Activated naive CD4-positive, alpha-beta T cell treated with anti-CD3 and anti-CD28 coated beads for 36 hours (primary cell): Measurements from ENCODE around the gene UNC45A. TPM values are rescaled to one million over a fixed set of nuclear protein-coding genes. Genes with fewer than 3 reads are reported as not detected.

Experiments used
- CTCF ChIA-PET: fragments of 350-600 bp; sonication (Branson Sonifier 250); formaldehyde crosslinking; loops from one replicate; lab custom pipeline; 2021; ENCODE audit warnings: antibody characterized with exemption; lab: Charles Lee
- DNase-seq: peaks from one replicate; pipeline ENCODE4 v3.0.0-alpha.2; 2020
- H3K27ac Mint-ChIP-seq: one replicate; pipeline ENCODE4 v1.8.0; 2021; ENCODE audit warnings: mild to moderate bottlenecking, mixed read lengths
- H3K27me3 Mint-ChIP-seq: one replicate; pipeline ENCODE4 v1.8.0; 2021; ENCODE audit warnings: low read depth, mixed read lengths
- H3K36me3 Mint-ChIP-seq: one replicate; pipeline ENCODE4 v1.8.0; 2021; ENCODE audit warnings: low read depth, mixed read lengths
- H3K4me1 Mint-ChIP-seq: one replicate; pipeline ENCODE4 v1.8.0; 2021; ENCODE audit warnings: low read depth, mixed read lengths
- H3K4me3 Mint-ChIP-seq: one replicate; pipeline ENCODE4 v1.8.0; 2021; ENCODE audit warnings: mild to moderate bottlenecking, moderate library complexity, mixed read lengths
- H3K9me3 Mint-ChIP-seq: one replicate; pipeline ENCODE4 v1.8.0; 2021; ENCODE audit warnings: mixed read lengths
- intact Hi-C: fragments of 100-400 bp; cut with micrococcal nuclease; formaldehyde crosslinking; loops from one replicate; pipeline ENCODE4 v1.15.1; 2023
- total RNA-seq, 2 experiments: library from RNA; stranded (reverse); gene quantifications; one replicate each; pipeline ENCODE4 v1.2.3, GENCODE V29; 2021

UNC45A gene, protein sequence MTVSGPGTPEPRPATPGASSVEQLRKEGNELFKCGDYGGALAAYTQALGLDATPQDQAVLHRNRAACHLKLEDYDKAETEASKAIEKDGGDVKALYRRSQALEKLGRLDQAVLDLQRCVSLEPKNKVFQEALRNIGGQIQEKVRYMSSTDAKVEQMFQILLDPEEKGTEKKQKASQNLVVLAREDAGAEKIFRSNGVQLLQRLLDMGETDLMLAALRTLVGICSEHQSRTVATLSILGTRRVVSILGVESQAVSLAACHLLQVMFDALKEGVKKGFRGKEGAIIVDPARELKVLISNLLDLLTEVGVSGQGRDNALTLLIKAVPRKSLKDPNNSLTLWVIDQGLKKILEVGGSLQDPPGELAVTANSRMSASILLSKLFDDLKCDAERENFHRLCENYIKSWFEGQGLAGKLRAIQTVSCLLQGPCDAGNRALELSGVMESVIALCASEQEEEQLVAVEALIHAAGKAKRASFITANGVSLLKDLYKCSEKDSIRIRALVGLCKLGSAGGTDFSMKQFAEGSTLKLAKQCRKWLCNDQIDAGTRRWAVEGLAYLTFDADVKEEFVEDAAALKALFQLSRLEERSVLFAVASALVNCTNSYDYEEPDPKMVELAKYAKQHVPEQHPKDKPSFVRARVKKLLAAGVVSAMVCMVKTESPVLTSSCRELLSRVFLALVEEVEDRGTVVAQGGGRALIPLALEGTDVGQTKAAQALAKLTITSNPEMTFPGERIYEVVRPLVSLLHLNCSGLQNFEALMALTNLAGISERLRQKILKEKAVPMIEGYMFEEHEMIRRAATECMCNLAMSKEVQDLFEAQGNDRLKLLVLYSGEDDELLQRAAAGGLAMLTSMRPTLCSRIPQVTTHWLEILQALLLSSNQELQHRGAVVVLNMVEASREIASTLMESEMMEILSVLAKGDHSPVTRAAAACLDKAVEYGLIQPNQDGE
- 10 to 100 TPM; 69.9 to 70.8 TPM for total RNA-seq

DNA sequence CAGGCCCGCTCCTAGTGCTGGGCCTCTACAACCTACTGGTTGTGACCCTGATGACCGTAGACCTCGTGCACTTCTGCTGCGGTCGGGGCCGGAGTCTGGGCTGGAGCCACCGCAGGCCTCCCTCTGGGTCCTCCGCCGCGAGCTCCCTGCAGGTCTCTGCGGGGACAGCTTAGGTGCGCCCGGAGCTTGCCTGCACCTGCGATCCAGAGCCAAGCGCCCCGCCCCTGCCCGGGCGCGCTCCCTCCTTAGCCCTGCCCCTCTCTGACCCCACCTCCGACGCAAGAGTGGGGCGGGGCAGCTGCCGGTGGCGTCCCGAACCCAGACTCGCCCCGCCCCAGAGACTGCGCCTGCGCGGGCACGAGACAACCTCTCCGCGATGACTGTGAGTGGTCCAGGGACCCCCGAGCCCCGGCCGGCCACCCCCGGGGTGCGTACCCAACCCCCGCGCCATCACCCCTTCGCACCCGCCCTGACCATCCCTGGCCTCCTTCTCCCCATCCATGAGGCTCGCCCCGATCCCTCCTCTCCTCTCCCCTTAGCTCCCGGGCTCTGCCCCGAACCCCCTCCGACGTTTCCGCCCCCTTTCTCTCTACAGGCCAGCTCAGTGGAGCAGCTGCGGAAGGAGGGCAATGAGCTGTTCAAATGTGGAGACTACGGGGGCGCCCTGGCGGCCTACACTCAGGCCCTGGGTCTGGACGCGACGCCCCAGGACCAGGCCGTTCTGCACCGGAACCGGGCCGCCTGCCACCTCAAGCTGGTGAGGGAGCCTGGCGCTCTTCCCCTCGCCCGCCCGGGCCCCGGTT lies at the start of gene UNC45A:
Gene UNC45A, plus strand, starts transcription at position 337 of the 803 bp plus-strand sequence. Its CDS starts 40 bp downstream, at position 377.
- CTCF ChIA-PET = interaction anchor here (0.5 to 8.9 kb wide), 28 partner anchors 9 to 1897 kb away, joined by 3 to 169 read pairs (median 4); partner anchors contain the start of genes AP3S2, BLM, FES and MAN2A2
- Mint-ChIP-seq H3K9me3 (no peaks in the 10 kb centered on the region), H3K36me3 (peaks cover 25% of the 10 kb centered on the region), H3K27me3 (no peaks in the 10 kb centered on the region), H3K4me3 (peak within 1 kb of the TSS; percentile 83), H3K27ac (peak within 1 kb of the TSS; percentile 82), H3K4me1 (peaks cover 36% of the 10 kb centered on the region)
- peak; percentile 96 for DNase-seq
- intact Hi-C loops = loop anchor here (1.0 to 10.0 kb wide), 6 partner anchors 20 to 613 kb away; partner anchors contain the start of genes BLM, IQGAP1 and PRC1

DNA sequence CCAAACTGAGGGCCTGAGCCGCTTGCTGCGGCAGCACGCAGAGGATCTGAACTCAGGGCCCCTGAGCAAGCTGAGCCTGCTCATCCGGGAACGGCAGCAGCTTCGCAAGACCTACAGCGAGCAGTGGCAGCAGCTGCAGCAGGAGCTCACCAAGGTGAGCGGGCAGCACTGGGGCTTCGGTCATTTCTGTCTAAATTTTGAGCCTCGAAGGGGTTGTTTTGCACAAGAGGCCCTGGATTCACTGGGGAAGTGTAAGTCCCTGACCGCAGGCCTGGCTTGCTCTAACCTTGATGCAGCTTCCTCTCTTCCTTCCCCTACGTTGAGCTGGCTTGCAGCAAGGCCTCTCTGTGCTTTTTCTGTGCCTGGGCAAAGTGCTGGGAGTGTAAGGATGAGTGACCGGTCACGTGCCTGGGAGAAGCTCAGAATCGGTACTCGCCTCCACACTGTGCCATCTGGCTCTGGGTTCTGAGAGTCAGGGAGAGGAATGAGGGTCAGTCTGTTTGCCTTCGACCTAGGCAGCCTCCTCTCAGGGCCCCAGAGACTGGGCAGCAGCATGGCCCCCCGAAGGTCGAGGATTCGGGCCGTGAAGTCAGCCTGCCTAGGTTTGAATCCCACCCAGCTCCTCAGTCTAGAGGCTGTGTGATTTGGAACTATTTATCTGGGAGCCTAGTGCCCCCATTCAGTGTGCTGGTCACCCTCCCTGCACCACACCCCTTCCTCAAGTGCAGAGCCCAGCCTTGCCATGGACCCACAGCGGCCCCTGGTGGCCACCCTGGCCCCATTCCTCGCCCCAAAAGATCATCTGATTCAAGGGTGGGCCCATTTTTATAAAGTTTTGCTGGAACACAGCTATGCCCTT lies 49.4 kb upstream of the UNC45A start:
- CTCF ChIA-PET = interaction anchor here (0.6 to 3.3 kb wide), 46 partner anchors 9 to 566 kb away, joined by 3 to 69 read pairs (median 4); partner anchors contain the start of genes BLM, FURIN, HDDC3 and MAN2A2
- H3K9me3 Mint-ChIP-seq = no peaks in the 10 kb centered on the region
- peak overlapping the region; percentile 30 for H3K4me3 Mint-ChIP-seq
- peak; percentile 88 for DNase-seq
- intact Hi-C loops = loop anchor here (1.0 to 5.0 kb wide), 3 partner anchors 193 to 565 kb away; no protein-coding TSS in a partner anchor
- peaks cover 26% of the 10 kb centered on the region for H3K4me1 Mint-ChIP-seq
- H3K27me3 Mint-ChIP-seq = peaks cover 3% of the 10 kb centered on the region
- peak overlapping the region; percentile 62 for H3K27ac Mint-ChIP-seq
- H3K36me3 Mint-ChIP-seq = peaks cover 9% of the 10 kb centered on the region

DNA sequence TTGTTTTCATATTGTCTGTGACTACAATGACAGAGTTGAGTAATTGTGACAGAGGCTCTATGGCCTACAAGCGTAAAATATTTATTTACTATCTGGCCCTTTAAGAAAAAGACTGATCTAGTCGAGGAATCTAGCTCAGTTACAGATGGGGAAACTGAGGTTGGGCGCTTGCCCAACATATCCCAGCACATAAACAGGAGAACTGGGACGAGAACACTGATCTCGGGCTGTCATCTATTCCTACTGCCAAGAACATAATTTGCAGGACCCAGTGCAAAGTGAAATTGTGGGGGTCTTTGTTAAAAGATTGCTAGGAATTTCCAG lies 48.8 kb upstream of the UNC45A start:
- H3K4me1 Mint-ChIP-seq = peaks cover 26% of the 10 kb centered on the region
- peaks cover 3% of the 10 kb centered on the region for H3K27me3 Mint-ChIP-seq
- CTCF ChIA-PET = interaction anchor here (0.7 to 3.3 kb wide), 36 partner anchors 9 to 566 kb away, joined by 3 to 69 read pairs (median 6); partner anchors contain the start of genes BLM, FURIN, HDDC3 and MAN2A2
- no peak overlapping the region for H3K4me3 Mint-ChIP-seq
- no peak for DNase-seq
- intact Hi-C loops = loop anchor here (1.0 to 5.0 kb wide), 3 partner anchors 194 to 565 kb away; no protein-coding TSS in a partner anchor
- H3K36me3 Mint-ChIP-seq = peaks cover 5% of the 10 kb centered on the region
- no peaks in the 10 kb centered on the region for H3K9me3 Mint-ChIP-seq
- H3K27ac Mint-ChIP-seq = peak overlapping the region; percentile 13

DNA sequence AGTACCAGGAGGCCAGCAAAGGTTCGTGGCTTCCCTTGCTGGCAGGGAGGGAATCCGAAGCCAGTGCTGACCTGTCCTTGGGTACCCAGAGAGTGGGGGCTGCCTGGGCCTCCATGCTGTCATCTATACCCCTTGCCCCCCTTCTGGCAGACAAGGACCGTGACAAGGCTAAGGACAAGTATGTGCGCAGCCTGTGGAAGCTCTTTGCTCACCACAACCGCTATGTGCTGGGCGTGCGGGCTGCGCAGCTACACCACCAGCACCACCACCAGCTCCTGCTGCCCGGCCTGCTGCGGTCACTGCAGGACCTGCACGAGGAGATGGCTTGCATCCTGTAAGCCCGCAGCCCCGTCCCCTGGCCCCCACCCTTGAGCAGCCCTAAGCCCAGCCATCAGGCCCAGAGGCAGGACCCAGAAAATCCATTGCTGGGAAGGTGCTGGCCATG lies 48.0 kb upstream of the UNC45A start:
- H3K9me3 Mint-ChIP-seq = no peaks in the 10 kb centered on the region
- H3K4me1 Mint-ChIP-seq = peaks cover 26% of the 10 kb centered on the region
- intact Hi-C loops = loop anchor here (2.0 to 5.0 kb wide), 2 partner anchors 195 to 566 kb away; no protein-coding TSS in a partner anchor
- peaks cover 3% of the 10 kb centered on the region for H3K36me3 Mint-ChIP-seq
- H3K27me3 Mint-ChIP-seq = peaks cover 3% of the 10 kb centered on the region
- H3K27ac Mint-ChIP-seq = no peak overlapping the region
- no peak for DNase-seq
- no peak overlapping the region for H3K4me3 Mint-ChIP-seq
- CTCF ChIA-PET = interaction anchor here (0.9 to 3.3 kb wide), 15 partner anchors 8 to 567 kb away, joined by 3 to 69 read pairs (median 12); partner anchors contain the start of genes BLM, HDDC3 and UNC45A

DNA sequence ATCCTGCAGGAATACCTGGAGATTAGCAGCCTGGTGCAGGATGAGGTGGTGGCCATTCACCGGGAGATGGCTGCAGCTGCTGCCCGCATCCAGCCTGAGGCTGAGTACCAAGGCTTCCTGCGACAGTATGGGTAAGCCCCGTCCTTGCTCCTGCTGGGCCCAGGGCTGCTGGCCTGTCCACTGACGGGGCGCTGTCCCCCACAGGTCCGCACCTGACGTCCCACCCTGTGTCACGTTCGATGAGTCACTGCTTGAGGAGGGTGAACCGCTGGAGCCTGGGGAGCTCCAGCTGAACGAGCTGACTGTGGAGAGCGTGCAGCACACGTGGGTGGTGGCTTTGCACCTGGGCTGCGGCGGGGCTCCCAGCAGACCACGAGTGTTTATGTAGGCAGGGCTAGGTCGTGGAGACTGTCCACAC lies 45.8 kb upstream of the UNC45A start:
- DNase-seq = no peak
- Mint-ChIP-seq H3K9me3 (no peaks in the 10 kb centered on the region), H3K27ac (no peak overlapping the region), H3K4me3 (no peak overlapping the region), H3K36me3 (no peaks in the 10 kb centered on the region), H3K4me1 (peaks cover 13% of the 10 kb centered on the region), H3K27me3 (peaks cover 3% of the 10 kb centered on the region)
- CTCF ChIA-PET = interaction anchor here (0.6 to 1.2 kb wide), 3 partner anchors 8 to 45 kb away, joined by 3 read pairs; partner anchors contain the start of gene UNC45A
- intact Hi-C loops = loop anchor here (5.0 kb wide), 1 partner anchor 197 kb away; no protein-coding TSS in a partner anchor

DNA sequence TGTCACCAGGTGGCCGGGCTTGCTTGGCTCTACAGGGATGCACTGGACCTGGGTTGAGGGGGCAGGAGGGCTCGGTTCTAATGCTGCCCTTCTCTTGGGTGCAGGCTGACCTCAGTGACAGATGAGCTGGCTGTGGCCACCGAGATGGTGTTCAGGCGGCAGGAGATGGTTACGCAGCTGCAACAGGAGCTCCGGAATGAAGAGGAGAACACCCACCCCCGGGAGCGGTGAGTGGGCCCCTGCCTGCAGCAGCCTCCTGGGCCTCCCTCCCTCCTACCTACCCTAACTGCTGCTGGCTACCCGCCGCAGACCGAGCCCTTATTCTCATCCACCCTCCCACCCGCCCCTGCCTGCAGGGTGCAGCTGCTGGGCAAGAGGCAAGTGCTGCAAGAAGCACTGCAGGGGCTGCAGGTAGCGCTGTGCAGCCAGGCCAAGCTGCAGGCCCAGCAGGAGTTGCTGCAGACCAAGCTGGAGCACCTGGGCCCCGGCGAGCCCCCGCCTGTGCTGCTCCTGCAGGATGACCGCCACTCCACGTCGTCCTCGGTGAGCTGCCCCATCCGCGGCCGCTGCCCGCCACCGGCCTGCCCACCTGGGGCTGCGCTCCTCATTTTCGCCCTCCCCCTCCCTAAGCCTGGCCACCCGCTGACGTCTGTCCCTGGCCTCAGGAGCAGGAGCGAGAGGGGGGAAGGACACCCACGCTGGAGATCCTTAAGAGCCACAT lies 45.2 kb upstream of the UNC45A start:
- Mint-ChIP-seq H3K27ac (no peak overlapping the region), H3K36me3 (no peaks in the 10 kb centered on the region), H3K9me3 (no peaks in the 10 kb centered on the region), H3K27me3 (peaks cover 2% of the 10 kb centered on the region), H3K4me1 (peaks cover 12% of the 10 kb centered on the region), H3K4me3 (no peak overlapping the region)
- CTCF ChIA-PET = interaction anchor here (1.2 kb wide), 1 partner anchor 45 kb away, joined by 3 read pairs; the partner anchor contains the start of gene UNC45A
- no peak for DNase-seq
- intact Hi-C loops = loop anchor here (5.0 kb wide), 1 partner anchor 198 kb away; no protein-coding TSS in a partner anchor

DNA sequence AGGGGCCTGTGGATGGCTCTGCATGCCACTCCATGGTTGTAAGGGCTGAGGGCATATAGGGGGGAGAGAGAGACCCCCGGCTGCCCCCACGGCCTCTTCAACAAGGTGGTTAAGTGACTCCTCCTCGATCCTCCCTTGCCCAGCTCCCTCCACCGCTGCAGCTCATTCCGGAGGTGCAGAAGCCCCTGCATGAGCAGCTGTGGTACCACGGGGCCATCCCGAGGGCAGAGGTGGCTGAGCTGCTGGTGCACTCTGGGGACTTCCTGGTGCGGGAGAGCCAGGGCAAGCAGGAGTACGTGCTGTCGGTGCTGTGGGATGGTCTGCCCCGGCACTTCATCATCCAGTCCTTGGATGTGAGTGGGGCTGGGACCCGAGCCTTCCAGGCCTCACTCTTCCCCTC lies 44.2 kb upstream of the UNC45A start:
- H3K4me1 Mint-ChIP-seq = peaks cover 3% of the 10 kb centered on the region

DNA sequence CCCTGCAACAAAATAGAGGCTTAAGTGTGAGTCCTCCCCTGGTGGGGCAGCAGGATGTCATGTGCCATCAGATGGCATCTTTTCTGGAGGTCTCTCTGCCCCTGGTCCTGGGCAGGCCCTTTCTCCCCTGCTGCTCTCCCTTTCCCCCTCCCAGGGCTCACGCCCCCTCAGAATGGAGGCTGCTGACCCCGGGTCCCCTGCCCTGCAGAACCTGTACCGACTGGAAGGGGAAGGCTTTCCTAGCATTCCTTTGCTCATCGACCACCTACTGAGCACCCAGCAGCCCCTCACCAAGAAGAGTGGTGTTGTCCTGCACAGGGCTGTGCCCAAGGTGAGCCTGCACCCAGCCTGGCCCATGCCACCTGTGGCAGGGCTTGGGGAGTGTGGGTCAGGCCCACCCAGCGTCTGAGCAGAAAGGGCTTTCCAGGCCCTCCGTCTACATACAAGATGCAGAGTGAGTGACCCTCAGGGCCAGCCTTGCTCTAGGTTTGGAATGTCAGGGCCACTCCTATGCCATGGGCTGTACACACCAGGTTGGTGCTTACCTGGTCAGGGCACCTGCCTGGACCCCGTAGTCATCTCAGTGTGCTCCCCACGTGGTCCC lies 43.6 kb upstream of the UNC45A start:
- H3K4me1 Mint-ChIP-seq = no peaks in the 10 kb centered on the region
- CTCF ChIA-PET = interaction anchor here (1.7 kb wide), 1 partner anchor 10 kb away, joined by 4 read pairs; no protein-coding TSS in a partner anchor
- no peaks in the 10 kb centered on the region for H3K36me3 Mint-ChIP-seq
- intact Hi-C loops = no loop called here
- H3K27me3 Mint-ChIP-seq = no peaks in the 10 kb centered on the region
- no peak overlapping the region for H3K27ac Mint-ChIP-seq
- no peak for DNase-seq
- no peaks in the 10 kb centered on the region for H3K9me3 Mint-ChIP-seq
- H3K4me3 Mint-ChIP-seq = no peak overlapping the region

More for the DNA sequence above, 44.2 kb upstream of the UNC45A start:
- CTCF ChIA-PET = interaction anchor here (0.8 kb wide), 1 partner anchor 243 kb away, joined by 3 read pairs; no protein-coding TSS in a partner anchor
- Mint-ChIP-seq H3K27me3 (no peaks in the 10 kb centered on the region), H3K36me3 (no peaks in the 10 kb centered on the region), H3K27ac (no peak overlapping the region), H3K9me3 (no peaks in the 10 kb centered on the region), H3K4me3 (no peak overlapping the region)
- no peak for DNase-seq
- intact Hi-C loops = no loop called here

DNA sequence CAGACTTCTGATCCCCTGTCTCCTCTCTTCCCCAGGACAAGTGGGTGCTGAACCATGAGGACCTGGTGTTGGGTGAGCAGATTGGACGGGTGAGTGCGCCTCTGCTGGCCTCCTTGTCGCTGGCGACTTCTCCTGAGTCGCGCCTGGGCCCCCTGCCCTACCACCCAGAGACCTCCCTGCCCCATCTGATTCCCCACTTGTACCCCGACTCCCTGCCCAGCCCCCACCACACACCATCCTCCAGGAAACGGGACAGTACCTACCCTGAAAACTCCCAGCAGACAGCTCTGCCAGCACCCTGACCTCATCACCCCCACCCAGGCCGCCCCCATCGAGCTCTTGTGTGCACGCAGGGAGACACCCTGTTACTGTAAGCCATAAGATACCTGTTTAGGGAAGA lies 43.1 kb upstream of the UNC45A start:
- no peak for DNase-seq
- Mint-ChIP-seq H3K27ac (no peak overlapping the region), H3K4me3 (no peak overlapping the region), H3K36me3 (no peaks in the 10 kb centered on the region), H3K9me3 (no peaks in the 10 kb centered on the region), H3K27me3 (no peaks in the 10 kb centered on the region), H3K4me1 (no peaks in the 10 kb centered on the region)
- CTCF ChIA-PET = interaction anchor here (1.7 kb wide), 1 partner anchor 9 kb away, joined by 4 read pairs; no protein-coding TSS in a partner anchor
- intact Hi-C loops = no loop called here
